CD4-positive, alpha-beta T cell (primary cell): ENCODE data around the gene TMEM45A. TPM values are rescaled to one million over a fixed set of nuclear protein-coding genes. Genes with fewer than 3 reads are reported as not detected.
A peak's percentile ranks its signal among the peaks of the same experiment; 100 is the strongest.

Experiments
- ATAC-seq: fragments of 200-7000 bp; cut with Tn5 transposase; one replicate; pipeline ENCODE4 v1.10.0; 2022; ENCODE audit warnings: mild to moderate bottlenecking; ENCODE audit not compliant: poor library complexity
- CTCF ChIA-PET: fragments of 350-600 bp; sonication (Branson Sonifier 250); formaldehyde crosslinking; loops from one replicate; lab custom pipeline; 2021; ENCODE audit warnings: antibody characterized with exemption, inconsistent platforms; lab: Charles Lee
- POLR2A ChIA-PET: fragments of 350-600 bp; sonication (Branson Sonifier 250); formaldehyde crosslinking; loops from one replicate; lab custom pipeline; 2021; ENCODE audit warnings: antibody characterized with exemption, inconsistent platforms; lab: Charles Lee
- DNase-seq, 14 experiments: peaks; one replicate each; pipeline ENCODE4 v3.0.0-alpha.2; 2013 to 2020; ENCODE audit warnings: mixed read lengths in 2 of 14
- H3K27ac ChIP-seq, 2 donors: one replicate each; pipeline versions ENCODE4 v1.5.1 to v1.7.0; 2013; ENCODE audit warnings: low read length in 2 of 2, low read depth in 1 of 2, mild to moderate bottlenecking in 1 of 2
- H3K27me3 ChIP-seq, 2 experiments: 1 replicate in 1 of 2; 2 replicates in 1 of 2; pipeline versions ENCODE4 v1.6.1 to v1.7.0; 2013; ENCODE audit warnings: low read length in 2 of 2, control low read depth in 1 of 2, mild to moderate bottlenecking in 1 of 2, moderate library complexity in 1 of 2; ENCODE audit not compliant: insufficient read depth in 2 of 2, control insufficient read depth in 1 of 2
- H3K36me3 ChIP-seq: one replicate; pipeline ENCODE4 v1.6.1; 2013; ENCODE audit warnings: low read length, control low read depth; ENCODE audit not compliant: insufficient read depth
- H3K4me1 ChIP-seq: one replicate; pipeline ENCODE4 v1.6.1; 2013; ENCODE audit warnings: low read length, control low read depth; ENCODE audit not compliant: insufficient read depth
- H3K4me3 ChIP-seq: one replicate; pipeline ENCODE4 v1.5.1; 2013; ENCODE audit warnings: mild to moderate bottlenecking, low read length, moderate library complexity
- H3K9me3 ChIP-seq, 2 experiments: 1 replicate in 1 of 2; 2 replicates in 1 of 2; pipeline versions ENCODE4 v1.6.1 to v1.7.0; 2013; ENCODE audit warnings: low read length in 2 of 2, mild to moderate bottlenecking in 2 of 2, control low read depth in 1 of 2, moderate library complexity in 1 of 2; ENCODE audit not compliant: control insufficient read depth in 1 of 2, insufficient read depth in 1 of 2
- H3K27ac Mint-ChIP-seq: one replicate; pipeline ENCODE4 v1.8.0; 2020; ENCODE audit warnings: mixed read lengths
- H3K27me3 Mint-ChIP-seq: one replicate; pipeline ENCODE4 v1.8.0; 2021; ENCODE audit warnings: mixed read lengths
- H3K36me3 Mint-ChIP-seq: one replicate; pipeline ENCODE4 v1.8.0; 2021; ENCODE audit warnings: low read depth, mixed read lengths
- H3K4me1 Mint-ChIP-seq: one replicate; pipeline ENCODE4 v1.8.0; 2021; ENCODE audit warnings: low read depth, mixed read lengths
- H3K4me3 Mint-ChIP-seq: one replicate; pipeline ENCODE4 v1.8.0; 2020; ENCODE audit warnings: mild to moderate bottlenecking, mixed read lengths
- H3K9me3 Mint-ChIP-seq: one replicate; pipeline ENCODE4 v1.8.0; 2020; ENCODE audit warnings: mixed read lengths
- intact Hi-C, 2 experiments: fragments of 100-400 bp; cut with DNase I in 1 of 2; cut with micrococcal nuclease in 1 of 2; formaldehyde crosslinking; loops; one replicate each; pipeline versions ENCODE4 v1.15.1 to v1.9.0; 2023 to 2025; cut with DNase I, micrococcal nuclease
- total RNA-seq, 174 experiments: library from RNA in 2 of 174; stranded (reverse) in 2 of 174; gene quantifications; one replicate each; pipeline ENCODE4 v1.2.3 and lab custom pipeline; 2021 to 2026
- TF ChIP-seq, protein P1 (sequence below): fragments of 200-600 bp; IDR thresholded peaks from one replicate; pipeline ENCODE4 v1.8.0; 2022; ENCODE audit warnings: antibody characterized with exemption, mild to moderate bottlenecking

Gene TMEM45A
- total RNA-seq, 2 experiments from 2014 or later = 0.08 TPM; not detected in 1

- Mint-ChIP-seq H3K4me3 (no peak overlapping the region), H3K4me1 (no peaks in the 10 kb centered on the region), H3K36me3 (no peaks in the 10 kb centered on the region), H3K9me3 (no peaks in the 10 kb centered on the region), H3K27me3 (no peaks in the 10 kb centered on the region), H3K27ac (no peak overlapping the region)
- DNase-seq (peak; percentile 13 to 84 (median 44)), ATAC-seq (peak; percentile 89)
- ChIA-PET POLR2A (no interaction called here), CTCF (interaction anchor here (1.0 to 2.2 kb wide), 4 partner anchors 10 to 761 kb away, joined by 3 to 9 read pairs (median 4); no protein-coding TSS in a partner anchor)
- H3K36me3 ChIP-seq = no peaks in the 10 kb centered on the region
- no peaks in the 10 kb centered on the region for H3K9me3 ChIP-seq
- no peaks in the 10 kb centered on the region for H3K27me3 ChIP-seq
- intact Hi-C loops = loop anchor here (1.0 to 2.0 kb wide), 4 partner anchors 127 to 521 kb away; no protein-coding TSS in a partner anchor
- no peak overlapping the region for H3K27ac ChIP-seq
- no peak overlapping the region for H3K4me3 ChIP-seq
- TF ChIP-seq, protein P1, sequence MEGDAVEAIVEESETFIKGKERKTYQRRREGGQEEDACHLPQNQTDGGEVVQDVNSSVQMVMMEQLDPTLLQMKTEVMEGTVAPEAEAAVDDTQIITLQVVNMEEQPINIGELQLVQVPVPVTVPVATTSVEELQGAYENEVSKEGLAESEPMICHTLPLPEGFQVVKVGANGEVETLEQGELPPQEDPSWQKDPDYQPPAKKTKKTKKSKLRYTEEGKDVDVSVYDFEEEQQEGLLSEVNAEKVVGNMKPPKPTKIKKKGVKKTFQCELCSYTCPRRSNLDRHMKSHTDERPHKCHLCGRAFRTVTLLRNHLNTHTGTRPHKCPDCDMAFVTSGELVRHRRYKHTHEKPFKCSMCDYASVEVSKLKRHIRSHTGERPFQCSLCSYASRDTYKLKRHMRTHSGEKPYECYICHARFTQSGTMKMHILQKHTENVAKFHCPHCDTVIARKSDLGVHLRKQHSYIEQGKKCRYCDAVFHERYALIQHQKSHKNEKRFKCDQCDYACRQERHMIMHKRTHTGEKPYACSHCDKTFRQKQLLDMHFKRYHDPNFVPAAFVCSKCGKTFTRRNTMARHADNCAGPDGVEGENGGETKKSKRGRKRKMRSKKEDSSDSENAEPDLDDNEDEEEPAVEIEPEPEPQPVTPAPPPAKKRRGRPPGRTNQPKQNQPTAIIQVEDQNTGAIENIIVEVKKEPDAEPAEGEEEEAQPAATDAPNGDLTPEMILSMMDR = peak; percentile 90
- peaks cover 4% of the 10 kb centered on the region for H3K4me1 ChIP-seq
Observed at GRCh38 chr3:100590114-100590839, 97.9 kb downstream of the TMEM45A start.

- no peaks in the 10 kb centered on the region for H3K36me3 Mint-ChIP-seq
- intact Hi-C loops = loop anchor here (1.0 to 2.0 kb wide), 4 partner anchors 128 to 522 kb away; no protein-coding TSS in a partner anchor
- H3K36me3 ChIP-seq = no peaks in the 10 kb centered on the region
- H3K9me3 ChIP-seq = no peaks in the 10 kb centered on the region
- ATAC-seq (no peak), DNase-seq (no peak)
- H3K27ac Mint-ChIP-seq = no peak overlapping the region
- no peak overlapping the region for H3K27ac ChIP-seq
- H3K4me1 Mint-ChIP-seq = no peaks in the 10 kb centered on the region
- H3K4me3 Mint-ChIP-seq = no peak overlapping the region
- H3K27me3 ChIP-seq = no peaks in the 10 kb centered on the region
- TF ChIP-seq, protein P1 = peak; percentile 29
- ChIA-PET CTCF (interaction anchor here (1.4 to 2.2 kb wide), 2 partner anchors 274 to 762 kb away, joined by 4 to 9 read pairs; no protein-coding TSS in a partner anchor), POLR2A (no interaction called here)
- no peak overlapping the region for H3K4me3 ChIP-seq
- H3K9me3 Mint-ChIP-seq = no peaks in the 10 kb centered on the region
- no peaks in the 10 kb centered on the region for H3K27me3 Mint-ChIP-seq
- peaks cover 4% of the 10 kb centered on the region for H3K4me1 ChIP-seq
Observed at GRCh38 chr3:100590840-100591147, 98.4 kb downstream of the TMEM45A start.

DNA sequence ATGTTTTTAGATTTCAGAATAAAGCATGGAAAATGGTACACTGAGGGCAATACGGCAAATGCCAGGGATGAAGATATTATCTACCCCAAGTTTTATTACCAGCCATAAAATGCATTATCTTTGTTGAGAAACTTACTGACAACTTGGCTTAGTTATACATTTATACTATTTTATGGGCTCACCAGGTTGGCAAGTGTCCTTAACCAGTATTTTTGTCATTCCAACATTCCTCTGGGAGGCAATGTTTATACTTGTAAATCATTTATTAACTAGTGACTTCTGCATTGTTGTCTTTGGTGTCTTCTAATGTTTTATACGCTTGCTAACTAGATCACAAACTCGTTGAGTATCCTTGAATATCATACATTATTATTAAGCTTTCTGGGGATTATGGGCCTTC lies 99.0 kb downstream of the TMEM45A start:
- no peak overlapping the region for H3K4me3 Mint-ChIP-seq
- intact Hi-C loops = loop anchor here (2.0 kb wide), 3 partner anchors 129 to 523 kb away; no protein-coding TSS in a partner anchor

More for the DNA sequence above, 99.0 kb downstream of the TMEM45A start:
- H3K27ac Mint-ChIP-seq = no peak overlapping the region
- H3K9me3 Mint-ChIP-seq = no peaks in the 10 kb centered on the region
- DNase-seq (no peak), ATAC-seq (no peak)
- H3K36me3 Mint-ChIP-seq = no peaks in the 10 kb centered on the region
- H3K27ac ChIP-seq = no peak overlapping the region
- H3K4me1 ChIP-seq = peaks cover 4% of the 10 kb centered on the region
- POLR2A ChIA-PET = no interaction called here
- CTCF ChIA-PET = no interaction called here
- H3K4me1 Mint-ChIP-seq = no peaks in the 10 kb centered on the region
- H3K27me3 ChIP-seq = no peaks in the 10 kb centered on the region
- no peaks in the 10 kb centered on the region for H3K36me3 ChIP-seq
- no peak overlapping the region for H3K4me3 ChIP-seq
- H3K27me3 Mint-ChIP-seq = no peaks in the 10 kb centered on the region
- TF ChIP-seq, protein P1 = no peak
- no peaks in the 10 kb centered on the region for H3K9me3 ChIP-seq
